ENCODE measurements around the gene NTNG1.

- TF ChIP-seq, protein P1, sequence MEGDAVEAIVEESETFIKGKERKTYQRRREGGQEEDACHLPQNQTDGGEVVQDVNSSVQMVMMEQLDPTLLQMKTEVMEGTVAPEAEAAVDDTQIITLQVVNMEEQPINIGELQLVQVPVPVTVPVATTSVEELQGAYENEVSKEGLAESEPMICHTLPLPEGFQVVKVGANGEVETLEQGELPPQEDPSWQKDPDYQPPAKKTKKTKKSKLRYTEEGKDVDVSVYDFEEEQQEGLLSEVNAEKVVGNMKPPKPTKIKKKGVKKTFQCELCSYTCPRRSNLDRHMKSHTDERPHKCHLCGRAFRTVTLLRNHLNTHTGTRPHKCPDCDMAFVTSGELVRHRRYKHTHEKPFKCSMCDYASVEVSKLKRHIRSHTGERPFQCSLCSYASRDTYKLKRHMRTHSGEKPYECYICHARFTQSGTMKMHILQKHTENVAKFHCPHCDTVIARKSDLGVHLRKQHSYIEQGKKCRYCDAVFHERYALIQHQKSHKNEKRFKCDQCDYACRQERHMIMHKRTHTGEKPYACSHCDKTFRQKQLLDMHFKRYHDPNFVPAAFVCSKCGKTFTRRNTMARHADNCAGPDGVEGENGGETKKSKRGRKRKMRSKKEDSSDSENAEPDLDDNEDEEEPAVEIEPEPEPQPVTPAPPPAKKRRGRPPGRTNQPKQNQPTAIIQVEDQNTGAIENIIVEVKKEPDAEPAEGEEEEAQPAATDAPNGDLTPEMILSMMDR (IDR thresholded peaks at IDR 0.05; ENCODE audit: low read length): no peak
- TF ChIP-seq EZH2phosphoT487 (IDR thresholded peaks at IDR 0.05; ENCODE audit: low read length): no peak
Measured at GRCh38 chr1:107407011-107407410, 266.2 kb downstream of the NTNG1 start.

Data from MM.1S (cell line).